ENCODE data around the gene CCDC185.
A peak's percentile ranks its signal among the peaks of the same experiment; 100 is the strongest.

The CCDC185 gene

DNA sequence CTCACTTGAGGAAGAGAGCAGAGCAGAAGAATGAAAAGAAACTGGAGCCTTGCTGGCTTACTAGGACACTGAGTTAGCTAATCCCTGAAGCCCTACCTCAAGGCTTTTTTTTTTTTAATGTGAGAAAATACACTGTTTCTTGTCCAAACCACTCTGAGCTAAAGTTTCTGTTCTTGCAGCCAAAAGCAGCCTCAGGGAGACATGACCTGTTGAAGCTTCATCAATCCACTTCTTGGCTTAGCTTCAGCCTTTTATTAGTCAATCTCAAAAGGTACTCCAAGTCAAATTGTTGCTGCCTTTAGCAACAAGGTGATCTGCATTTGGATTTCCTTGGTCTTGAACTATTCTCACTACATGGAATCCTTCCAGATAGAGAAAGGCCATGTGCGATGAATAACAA is 33.7 kb downstream of the CCDC185 start:
- no peak for DNase-seq
- intact Hi-C loops (cut with DNase I), result no loop called here

DNA sequence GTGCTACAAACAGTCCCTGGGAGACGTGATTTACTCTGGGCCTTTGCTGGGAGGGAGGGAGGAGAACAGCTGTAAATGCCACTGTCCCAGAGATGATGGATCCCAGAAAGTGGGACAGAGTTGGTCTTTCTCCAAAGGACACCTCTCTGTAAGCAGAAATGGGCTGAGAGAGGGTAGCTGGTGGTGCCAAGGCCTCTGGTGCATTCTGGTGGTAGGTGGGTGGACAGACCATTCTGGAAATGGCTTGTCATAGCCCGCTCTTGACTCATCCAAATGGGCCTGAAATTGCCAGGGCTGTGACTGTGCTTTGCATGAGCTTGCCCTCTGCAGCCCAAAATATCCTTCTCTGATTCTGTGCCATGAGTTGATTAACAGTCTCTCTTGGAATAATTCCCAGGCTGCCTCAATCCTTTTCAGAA is 36.1 kb downstream of the CCDC185 start:
- DNase-seq, result peak in 1 of 10 donors; percentile 17
- intact Hi-C loops (cut with DNase I), result no loop called here

DNA sequence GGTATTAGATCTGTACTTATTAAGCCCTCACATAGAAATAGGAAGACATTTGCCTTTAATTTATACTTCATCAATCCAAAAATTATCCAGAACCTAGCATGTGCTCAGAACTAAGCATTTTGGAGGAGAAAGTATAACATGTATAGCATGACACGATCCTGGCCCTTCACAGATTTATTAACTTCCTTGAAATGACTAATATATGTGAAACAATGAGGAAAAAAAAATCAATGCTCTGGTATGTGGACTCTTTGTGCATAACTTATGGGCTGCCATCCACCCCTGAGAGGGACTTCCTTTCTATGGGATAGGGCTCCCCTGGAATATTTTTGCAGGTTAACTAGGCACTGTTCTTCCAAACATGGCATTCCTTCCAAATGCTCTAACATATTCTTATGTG is 36.6 kb downstream of the CCDC185 start:
- intact Hi-C loops (cut with DNase I), result no loop called here

DNA sequence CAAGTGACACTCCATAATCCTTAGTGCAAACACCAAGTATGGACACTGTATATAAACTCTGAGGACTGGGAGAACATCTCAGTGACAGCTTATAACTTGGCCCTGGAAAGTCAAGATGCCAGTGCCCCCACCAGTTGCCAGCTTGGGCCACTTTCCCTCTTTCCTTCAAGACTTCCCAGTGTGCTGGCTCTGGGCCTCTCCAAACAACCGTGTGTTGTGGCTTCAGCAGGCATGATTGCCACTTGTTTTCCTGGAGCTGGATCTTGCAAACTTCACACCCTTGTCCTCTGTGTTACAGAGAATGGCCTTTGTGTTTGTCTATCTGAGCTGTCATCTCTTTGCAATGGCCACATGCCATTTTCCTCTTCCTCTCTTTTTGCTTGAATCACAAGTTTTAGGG is 37.0 kb downstream of the CCDC185 start:
- no peak for DNase-seq
- intact Hi-C loops (cut with DNase I), result no loop called here

More for the DNA sequence above, 36.6 kb downstream of the CCDC185 start:
- DNase-seq, result no peak

DNA sequence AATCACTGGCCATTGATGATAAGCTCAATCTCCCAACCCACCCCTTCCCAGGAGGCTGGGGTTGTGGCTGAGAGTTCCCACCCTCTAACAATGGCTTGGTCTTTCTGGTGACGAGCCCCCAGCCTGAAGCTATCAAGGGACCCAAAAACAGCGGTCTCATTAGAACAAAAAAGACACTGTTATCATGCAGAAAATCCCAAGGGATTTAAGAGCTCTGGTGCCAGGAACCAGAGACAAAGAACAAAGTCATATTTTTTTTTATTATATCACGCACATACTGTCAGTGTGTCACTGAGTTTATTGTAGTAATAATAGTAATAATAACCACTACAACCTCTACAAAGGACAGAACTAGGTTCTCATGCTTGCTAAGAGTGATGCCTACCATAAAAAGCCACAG is 43.9 kb downstream of the CCDC185 start:
- intact Hi-C loops (cut with DNase I), result no loop called here

DNA sequence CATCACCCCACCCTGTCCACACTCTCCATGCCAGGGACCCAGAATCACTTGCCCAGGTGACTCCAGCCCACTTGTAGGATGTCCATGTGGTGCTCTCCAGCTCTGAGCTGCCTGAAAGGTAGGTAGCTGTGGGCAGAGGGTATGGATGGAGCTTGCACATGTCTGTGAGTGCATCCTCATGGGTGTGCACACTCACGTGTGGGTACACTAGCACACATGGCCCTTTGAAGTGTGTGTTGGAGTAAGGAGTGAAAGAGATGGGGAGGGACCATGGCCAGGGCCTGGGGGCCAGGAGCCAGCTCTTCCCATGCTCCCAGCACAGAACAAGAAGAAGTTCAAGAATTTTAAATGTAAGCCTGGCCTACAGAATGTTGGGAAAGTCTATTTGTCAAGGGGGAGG is 50.2 kb downstream of the CCDC185 start:
- DNase-seq, result no peak
- intact Hi-C loops (cut with DNase I), result no loop called here

More for the DNA sequence above, 43.9 kb downstream of the CCDC185 start:
- no peak for DNase-seq

DNA sequence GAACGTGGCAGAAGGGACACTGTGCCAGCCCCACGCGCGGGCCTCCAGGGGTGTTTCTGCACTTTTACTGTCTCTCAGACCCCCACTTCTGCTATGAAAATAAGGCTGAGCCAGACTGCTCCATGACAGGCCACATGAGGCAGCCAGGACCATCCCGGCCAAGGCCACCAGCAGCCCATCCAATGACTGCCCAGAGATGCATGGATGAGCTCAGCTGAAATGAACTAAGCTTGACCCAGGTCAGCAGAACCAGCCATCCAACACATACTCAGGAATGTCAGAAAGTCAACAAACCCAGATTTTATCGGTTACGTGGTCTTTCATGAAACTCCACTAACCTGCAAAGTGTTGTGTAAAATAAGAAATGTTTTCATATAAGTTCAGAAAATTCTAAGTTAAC is 51.2 kb downstream of the CCDC185 start:
- intact Hi-C loops (cut with DNase I), result no loop called here
- no peak for DNase-seq
